Femur (tissue), 1 donor: ENCODE measurements around the gene FBXL2.

Experiments
- DNase-seq: peaks from one replicate; pipeline ENCODE4 v3.0.0-alpha.2; 2017

Gene FBXL2, protein sequence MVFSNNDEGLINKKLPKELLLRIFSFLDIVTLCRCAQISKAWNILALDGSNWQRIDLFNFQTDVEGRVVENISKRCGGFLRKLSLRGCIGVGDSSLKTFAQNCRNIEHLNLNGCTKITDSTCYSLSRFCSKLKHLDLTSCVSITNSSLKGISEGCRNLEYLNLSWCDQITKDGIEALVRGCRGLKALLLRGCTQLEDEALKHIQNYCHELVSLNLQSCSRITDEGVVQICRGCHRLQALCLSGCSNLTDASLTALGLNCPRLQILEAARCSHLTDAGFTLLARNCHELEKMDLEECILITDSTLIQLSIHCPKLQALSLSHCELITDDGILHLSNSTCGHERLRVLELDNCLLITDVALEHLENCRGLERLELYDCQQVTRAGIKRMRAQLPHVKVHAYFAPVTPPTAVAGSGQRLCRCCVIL

DNA sequence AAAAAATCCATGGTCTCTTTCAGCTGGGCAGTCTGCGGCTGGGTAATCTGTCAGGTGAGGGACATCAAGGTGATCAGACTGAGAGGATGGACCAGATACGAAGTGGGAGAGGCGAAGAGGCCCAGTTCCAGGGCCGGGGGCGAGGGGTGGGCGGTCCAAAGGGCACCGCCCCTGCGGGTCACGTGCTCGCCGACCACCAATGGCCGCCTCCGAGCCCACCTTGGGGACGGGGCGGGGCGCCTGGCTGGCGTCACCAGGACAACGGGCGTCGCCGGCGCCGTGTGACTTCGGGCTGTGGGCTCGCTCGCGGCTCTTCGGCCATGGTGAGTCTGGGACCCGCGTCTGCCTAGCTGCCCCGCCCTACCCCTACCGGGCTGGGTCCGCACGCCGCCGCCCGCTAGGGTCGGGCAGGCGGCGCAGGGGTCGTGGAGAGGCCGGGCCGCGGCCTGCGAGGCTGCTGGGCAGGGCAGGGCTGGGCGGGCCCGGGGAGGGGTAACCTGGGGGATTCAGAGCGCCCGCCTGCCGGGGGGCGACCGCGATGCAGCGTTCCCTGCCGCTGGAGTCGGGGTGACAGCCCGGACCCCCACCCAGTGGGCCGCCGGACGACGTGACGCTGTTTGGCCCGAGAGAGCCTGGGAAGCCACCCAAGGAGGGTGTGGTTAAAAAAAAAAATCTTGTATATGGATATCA lies at the start of gene FBXL2:
TSS of gene FBXL2 (plus strand) at position 250 of the 690 bp plus-strand sequence. CDS start at position 321, 71 bp downstream.
- peak; percentile 83 for DNase-seq

DNA sequence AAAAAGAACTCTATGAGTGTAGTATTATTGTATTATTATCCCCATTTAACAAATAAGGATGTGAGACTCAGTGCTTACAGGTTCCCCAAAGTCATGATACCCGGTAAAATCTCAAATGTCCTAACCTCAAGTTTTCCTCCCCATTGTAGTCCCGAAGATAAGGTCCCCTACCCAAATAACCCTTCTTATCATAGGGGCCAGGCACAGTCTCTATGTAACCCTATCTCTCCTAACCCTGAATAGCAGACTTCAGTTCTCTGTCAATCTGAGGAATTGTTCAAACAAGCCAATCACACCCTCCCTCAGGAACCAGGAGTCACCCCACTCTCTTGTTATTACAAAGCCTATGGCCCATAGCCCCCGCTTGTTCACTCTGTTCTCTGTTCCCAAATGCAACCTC lies 48.2 kb upstream of the FBXL2 start:
- no peak for DNase-seq

- DNase-seq = no peak
These were observed 47.3 kb upstream of the FBXL2 start for GRCh38 chr3:33229947-33230346.

DNA sequence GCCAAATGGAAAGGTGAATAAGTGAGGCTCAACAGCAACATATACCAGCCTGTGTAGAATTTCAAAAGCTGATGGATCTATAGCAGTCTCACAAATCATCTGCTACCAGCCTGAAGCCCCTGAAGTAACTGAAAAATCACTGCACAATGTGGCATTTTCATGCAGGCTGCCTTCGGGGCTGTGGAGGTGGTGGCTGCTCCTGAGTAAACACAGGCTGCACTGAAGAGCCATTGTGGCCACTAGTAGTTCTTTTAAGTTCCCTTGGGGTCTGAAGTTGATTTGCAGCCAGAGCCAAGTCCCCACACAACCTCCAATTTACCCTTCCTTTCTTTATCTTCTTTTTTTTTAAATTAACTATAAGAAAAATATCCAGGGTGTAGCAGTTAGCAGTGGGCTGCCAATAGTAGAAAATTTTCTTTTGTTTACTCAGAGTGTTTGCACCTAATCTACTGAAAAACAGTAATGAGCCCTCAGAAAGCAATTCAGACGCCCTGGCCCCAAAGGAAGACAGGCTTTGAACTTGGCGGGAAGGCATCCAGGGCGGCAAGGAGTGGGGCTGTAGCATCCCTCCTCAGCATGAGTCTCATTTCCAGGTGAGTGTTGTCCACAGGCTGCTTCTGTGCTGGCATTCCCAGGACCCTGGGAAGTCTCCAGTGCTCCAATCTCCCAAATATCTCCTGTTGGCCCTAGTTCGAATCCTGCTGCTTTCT lies 45.3 kb upstream of the FBXL2 start:
- DNase-seq = no peak

- no peak for DNase-seq
These were observed 43.4 kb upstream of the FBXL2 start for GRCh38 chr3:33233884-33234283.

- no peak for DNase-seq
These were observed 41.2 kb upstream of the FBXL2 start for GRCh38 chr3:33236005-33236404.

DNA sequence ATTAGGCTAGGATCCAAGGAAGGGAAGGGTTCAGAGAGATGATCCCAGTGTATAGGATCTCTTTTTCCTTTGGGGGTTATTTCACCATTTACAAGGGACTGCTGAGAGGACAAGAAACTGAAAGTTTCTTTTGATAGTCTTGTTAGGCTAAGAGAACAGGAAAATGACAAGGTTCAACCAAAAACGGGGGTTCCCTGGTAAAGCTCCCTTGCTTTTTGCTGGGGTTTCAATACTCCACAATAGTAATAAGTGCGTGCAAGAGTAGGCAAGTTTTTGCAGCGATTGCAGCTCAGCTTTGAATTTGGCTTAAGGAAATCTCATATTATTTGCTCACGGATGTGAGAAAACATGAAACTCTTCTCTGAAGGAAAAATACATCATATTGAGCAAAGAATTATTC lies 39.8 kb upstream of the FBXL2 start:
- no peak for DNase-seq

GRCh38 chr3:33238923-33239322 lies 38.3 kb upstream of the FBXL2 start:
- no peak for DNase-seq

DNA sequence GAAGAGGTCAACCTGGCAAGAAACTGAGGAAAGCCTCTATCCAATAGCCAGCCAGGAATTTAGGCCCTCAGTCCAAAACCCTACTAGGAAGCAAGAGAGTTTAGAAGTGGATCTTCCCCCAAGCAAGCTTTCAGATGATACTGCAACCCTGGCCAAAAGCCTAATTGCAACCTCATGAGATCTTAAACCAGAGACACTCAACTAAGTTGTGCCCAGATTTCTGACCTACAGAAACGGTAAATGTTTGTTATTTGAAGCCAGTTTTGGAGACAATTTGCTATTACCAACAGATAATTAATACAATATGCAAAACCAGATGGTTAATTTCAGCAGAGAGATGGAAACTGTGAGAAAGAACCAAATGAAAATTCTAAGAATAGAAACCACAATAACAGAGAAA lies 37.0 kb upstream of the FBXL2 start:
- DNase-seq = no peak

- no peak for DNase-seq
These were observed 30.5 kb upstream of the FBXL2 start for GRCh38 chr3:33246786-33247185.

GRCh38 chr3:33250712-33251111 lies 26.5 kb upstream of the FBXL2 start:
- no peak for DNase-seq

- no peak for DNase-seq
These were observed 21.0 kb upstream of the FBXL2 start for GRCh38 chr3:33256249-33256648.

DNA sequence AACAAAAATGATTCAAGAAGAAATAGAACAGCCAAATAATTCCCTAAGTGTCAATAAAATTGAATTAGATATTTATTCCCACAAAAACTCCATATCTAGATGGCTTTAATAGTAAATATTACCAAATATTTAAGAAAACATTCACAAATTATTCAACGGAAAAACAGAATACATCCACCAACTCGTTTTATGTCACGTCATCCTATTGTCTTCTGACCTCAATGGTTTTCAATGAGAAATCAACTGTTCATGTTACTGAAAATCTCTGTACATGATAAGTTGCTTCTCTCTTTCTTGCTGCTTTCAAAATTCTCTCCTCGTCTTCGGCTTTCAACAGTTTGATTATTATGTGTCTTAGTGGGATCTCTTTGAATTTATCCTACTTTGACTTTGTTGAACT lies 17.1 kb upstream of the FBXL2 start:
- DNase-seq = no peak

GRCh38 chr3:33269385-33269784 lies 7.9 kb upstream of the FBXL2 start:
- no peak for DNase-seq

DNA sequence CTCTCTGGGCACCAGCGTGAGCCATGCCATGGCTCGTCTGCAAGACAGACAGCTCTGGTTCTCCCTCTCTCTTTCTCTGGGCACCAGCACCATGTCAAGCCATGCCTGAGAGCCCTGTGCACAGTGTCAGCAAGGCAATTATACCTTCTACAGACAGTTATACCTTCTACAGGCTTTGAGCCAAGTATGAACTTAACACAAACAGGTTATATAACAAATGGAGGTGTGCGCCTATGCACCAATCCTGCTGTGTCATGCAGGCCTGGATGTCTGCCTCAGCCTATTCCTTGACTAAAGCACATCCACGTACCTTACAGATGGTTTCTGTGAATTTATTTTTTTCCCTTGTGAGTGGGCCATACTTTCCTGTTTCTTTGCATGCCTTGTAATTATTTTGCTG lies 5.9 kb upstream of the FBXL2 start:
- no peak for DNase-seq

- no peak for DNase-seq
These were observed 3.6 kb upstream of the FBXL2 start for GRCh38 chr3:33273628-33274027.

DNA sequence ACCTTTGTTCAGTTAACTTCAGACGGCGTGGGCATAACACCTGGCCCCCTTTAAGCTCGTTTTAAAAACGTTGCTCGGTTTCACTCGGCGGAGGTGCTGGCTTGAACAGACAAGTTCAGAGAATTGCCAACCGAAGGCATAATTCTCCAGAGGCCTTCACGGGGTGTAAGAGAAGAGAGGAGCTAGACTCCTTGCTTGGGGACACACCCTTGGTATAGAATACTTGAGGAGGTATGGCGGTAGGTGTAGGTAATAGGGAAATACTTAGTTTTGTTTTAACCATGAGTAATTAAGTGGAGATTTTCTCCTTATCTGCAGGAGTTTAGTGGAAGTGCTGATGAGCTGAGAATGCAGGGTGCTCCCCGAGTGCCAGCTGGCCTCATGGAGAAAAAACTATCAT lies 921 bp downstream of the FBXL2 start:
- no peak for DNase-seq

DNA sequence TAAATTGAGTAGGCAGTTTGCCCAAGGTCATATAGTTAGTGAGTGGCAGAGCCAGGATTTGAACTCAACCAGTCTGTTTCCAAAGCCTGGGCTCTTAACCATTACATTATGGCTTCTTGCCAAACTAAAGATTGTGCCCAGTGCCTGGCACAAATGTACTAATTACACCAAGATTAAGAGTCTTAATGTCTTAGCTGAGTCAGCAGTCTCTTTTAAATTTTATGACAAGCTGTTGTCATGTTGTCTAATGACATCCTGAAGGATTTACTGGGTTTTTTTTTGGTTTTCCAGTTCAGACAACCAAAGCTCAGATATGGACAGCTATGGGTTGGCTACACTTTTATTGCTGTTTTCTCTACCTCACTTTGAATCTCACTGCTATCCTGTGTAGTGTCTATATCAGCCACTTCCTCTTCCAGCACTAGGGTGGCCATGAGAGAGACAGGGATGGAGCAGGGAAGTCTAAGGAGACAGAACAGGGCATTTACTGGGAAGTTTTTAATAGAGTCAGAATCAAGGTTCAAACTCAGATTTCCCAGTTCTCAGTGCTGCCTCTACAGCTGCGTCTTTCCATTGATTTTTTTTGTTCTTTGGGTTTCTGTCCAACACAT lies 10.5 kb downstream of the FBXL2 start:
- no peak for DNase-seq

GRCh38 chr3:33299395-33300081 lies 22.3 kb downstream of the FBXL2 start:
- peak; percentile 18 for DNase-seq

- DNase-seq = no peak
These were observed 35.1 kb downstream of the FBXL2 start for GRCh38 chr3:33312361-33312760.

DNA sequence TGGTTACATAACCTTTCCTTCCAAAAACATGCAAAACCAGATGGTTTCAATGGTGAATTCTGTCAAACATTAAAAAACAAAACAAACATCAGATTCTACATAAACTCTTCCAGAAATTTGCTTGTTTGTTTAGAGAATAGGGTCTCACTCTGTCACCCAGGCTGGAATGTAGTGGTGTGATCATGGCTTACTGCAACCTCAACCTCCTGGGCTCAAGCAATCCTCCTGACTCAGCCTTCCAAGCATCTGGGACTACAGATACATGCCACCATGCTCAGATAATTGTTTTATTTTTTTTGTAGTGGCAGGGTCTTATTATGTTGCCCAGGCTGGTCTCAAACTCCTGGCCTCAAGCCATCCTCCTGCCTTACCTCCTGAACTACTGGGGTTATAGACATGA lies 36.1 kb downstream of the FBXL2 start:
- no peak for DNase-seq

DNA sequence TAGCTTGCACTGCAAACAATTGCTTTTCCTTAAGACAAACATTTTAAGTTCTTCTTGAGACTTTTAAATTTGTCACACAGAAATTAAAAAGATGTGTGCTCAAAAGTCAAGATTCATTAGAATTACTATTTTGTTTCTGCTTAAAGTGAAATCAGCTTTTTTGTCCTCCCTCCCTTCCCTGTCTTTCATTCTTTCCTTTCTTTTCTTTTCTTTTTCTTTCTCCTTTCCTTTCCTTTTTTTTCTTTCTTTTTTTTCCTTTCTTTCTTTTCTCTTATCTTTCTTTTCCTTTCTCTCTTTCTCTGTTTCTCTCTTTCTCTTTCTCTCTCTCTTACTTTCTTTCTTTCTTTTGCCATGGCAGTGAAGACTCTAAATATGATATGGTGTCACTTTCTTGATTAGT lies 37.8 kb downstream of the FBXL2 start:
- no peak for DNase-seq

- no peak for DNase-seq
These were observed 38.6 kb downstream of the FBXL2 start for GRCh38 chr3:33315826-33316225.
